GM12872 (cell line): ENCODE results near the gene PHF23.

Experiments used
- CTCF ChIP-seq: IDR thresholded peaks from 3 replicates; pipeline ENCODE4 v1.5.1; 2011; ENCODE audit warnings: low read depth, mild to moderate bottlenecking, low read length, moderate library complexity; ENCODE audit not compliant: insufficient read depth

The PHF23 gene

DNA sequence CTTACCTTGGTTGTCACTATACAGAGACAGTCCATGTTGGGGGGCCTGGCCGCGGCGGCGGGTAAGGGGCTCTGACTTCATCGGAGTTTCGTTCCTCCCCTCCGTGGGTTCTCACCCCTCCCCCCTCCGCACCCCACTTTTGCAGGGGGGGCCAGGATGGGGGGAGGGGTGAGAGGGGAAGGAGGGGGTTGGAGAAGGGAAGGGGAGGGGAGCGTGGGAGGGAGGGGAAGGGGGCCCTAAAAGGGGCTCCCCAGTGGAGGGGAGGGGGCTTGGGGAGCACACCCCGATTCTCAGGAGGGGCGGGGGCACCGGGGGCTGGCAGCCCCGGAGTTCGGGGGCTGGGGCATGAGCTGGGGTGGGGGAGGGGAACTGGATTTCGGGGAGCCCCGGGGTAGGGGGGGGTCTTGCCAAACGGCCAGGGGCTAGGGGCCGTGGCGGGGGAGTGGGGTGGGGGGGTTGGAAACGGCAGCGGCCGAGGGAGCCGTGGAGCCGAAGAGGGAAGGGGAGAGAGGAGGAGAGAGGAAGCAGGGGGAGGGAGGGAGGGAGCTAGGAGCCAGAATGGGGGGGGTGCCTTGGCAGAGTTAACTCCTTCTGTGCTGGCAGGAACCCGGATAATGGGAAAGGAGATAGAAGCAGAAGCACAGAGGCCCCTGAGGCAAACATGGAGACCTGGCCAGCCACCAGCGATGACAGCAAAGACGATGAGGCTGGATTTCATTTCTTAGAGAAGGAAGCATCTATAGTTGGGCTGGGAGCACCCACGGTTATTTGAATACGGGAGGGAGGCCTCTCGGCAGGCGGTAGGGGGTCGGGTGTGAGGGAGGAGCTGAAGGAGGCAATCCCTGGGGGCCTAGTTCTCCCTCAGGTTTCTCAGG lies 21.9 kb downstream of the PHF23 start:
- TF ChIP-seq CTCF: no peak

DNA sequence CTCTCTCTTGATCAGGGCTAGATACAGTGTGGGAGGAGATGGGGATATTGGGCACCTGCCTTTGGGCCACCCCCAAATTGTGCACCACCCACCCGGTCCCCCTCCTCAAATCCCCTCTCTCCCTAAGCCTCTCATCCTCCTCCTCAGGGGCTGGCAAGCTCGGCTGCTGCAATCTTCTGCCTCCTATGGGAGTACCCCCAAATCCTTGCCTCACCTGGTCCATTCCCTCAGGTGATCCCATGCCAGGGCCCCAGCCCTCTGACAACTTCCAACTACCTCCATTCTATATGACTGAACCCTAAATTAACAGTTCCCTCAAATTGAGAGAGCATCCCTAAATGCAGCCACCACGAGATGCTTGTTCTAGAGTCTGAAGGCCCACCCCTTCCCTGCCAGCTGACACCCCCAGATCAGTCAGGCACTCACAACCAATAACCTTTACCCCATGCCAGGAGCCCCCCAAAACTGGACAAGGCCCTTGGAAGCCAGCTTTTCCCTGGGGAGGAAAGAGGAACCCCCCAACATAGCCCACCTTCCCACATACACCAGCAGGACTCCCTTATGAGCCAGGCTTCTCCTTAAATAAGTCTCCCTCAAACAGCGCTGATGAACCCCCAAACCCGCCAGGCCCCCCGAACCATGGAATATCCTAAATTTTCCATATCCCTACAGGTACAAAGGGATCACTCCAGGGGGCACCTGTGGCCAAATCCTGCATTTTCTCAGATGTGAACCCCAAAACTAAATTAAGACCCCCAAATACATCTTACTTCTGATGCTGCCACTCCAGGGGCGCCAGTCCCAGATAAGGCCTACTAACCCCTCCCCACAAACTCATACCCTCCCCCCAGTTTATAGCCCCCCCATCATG lies 22.8 kb downstream of the PHF23 start:
- TF ChIP-seq CTCF: no peak

DNA sequence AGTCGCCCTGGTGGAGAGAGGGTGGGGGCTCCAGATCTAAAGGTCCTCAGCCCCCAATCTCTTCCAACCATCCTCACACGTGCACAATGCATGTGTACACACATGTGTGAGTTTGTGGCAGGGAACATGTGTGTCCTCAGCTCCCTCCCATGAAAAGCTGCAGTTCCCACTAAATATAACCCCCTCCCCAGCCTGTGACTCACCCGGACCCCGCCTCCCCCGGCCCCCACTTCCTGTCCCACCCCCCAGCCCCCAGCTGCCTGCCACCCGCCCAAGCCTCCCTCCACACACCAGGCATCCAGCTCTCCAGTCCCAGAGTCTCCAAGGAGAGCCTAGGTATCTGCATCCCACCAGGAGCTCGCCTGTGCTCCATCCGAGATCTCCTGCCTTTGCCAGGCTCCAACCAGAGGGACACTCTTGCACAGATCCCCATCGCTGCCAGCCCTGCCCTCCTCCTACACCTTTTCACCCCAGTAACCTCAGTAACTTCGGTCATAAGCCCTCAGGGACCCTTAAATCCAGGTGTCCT lies 23.5 kb downstream of the PHF23 start:
- no peak for TF ChIP-seq CTCF

GRCh38 chr17:7215136-7215638 lies 24.1 kb downstream of the PHF23 start:
- TF ChIP-seq CTCF: no peak

DNA sequence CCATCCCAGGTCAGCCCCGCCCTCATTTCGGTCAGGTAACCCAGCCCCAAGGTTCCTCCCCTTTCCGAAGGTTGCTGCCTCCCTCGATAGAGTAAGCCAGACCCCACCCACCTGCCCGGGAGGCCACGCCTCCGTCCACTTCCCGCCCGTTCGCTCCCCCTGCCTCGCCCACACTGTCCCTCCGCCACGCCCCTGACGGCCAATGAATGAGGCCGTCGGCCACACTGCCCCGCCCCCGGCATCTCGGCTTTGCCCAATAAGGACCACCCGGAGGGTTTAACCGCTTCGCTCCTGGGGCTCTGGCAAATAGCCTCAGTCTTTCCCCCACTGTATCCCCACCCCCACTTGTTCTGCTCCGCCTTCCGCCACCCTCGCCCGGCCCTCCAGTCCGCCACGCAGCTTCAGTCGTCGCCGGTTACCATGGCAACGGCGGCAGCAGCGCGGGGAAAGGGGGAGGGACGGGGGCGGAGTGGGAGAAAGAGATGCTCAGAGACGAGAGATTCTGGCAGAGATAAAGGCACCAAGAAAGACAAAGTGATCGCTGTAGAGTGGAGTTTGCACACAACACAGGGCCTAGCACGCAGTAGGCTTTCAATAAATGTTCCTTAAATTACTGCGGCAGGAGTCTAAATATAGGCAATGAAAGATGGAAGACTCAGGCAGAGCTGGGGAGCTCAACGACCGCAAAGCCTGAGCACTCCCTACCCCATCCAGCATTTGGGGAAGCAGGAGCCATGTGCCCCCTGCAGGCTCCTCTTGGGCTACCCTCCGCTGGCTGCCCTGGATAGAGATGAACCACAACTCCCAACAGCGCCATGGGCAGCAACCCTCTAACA lies 24.7 kb downstream of the PHF23 start:
- TF ChIP-seq CTCF: peak; percentile 63; the same call in 2 of the 3 replicates

- TF ChIP-seq CTCF: peak; percentile 61
These were observed 25.4 kb downstream of the PHF23 start for GRCh38 chr17:7213895-7214299.
